ENCODE measurements around the gene P4HA1.

DNA sequence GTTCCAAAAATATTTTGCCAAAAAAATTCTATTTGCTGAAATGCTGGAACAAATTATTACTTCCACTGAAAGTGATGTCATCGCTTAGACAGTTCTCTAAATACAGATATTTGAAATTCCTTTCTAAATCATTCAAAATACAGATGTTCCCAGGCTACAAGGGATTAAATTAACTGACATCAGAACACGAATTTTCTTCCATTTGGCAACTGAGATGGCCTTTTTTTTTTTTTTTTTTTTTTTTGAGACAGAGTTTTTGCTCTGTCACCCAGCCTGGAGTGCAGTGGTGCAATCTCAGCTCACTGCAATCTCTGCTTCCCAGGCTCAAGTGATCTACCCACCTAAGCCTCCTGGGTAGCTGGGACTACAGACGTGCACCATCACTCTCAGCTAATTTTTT, 57.0 kb downstream of the P4HA1 start:
- TF ChIP-seq, protein P1, sequence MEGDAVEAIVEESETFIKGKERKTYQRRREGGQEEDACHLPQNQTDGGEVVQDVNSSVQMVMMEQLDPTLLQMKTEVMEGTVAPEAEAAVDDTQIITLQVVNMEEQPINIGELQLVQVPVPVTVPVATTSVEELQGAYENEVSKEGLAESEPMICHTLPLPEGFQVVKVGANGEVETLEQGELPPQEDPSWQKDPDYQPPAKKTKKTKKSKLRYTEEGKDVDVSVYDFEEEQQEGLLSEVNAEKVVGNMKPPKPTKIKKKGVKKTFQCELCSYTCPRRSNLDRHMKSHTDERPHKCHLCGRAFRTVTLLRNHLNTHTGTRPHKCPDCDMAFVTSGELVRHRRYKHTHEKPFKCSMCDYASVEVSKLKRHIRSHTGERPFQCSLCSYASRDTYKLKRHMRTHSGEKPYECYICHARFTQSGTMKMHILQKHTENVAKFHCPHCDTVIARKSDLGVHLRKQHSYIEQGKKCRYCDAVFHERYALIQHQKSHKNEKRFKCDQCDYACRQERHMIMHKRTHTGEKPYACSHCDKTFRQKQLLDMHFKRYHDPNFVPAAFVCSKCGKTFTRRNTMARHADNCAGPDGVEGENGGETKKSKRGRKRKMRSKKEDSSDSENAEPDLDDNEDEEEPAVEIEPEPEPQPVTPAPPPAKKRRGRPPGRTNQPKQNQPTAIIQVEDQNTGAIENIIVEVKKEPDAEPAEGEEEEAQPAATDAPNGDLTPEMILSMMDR (IDR thresholded peaks at IDR 0.05) = no peak
- TF ChIP-seq POLR2A (IDR thresholded peaks at IDR 0.05) = no peak
